ENCODE measurements around the gene TAS2R39.
"Not testable (repeated sequence)": the region's sequence is repeated elsewhere in the genome, so short reads cannot be mapped to it uniquely, and the experiment has no call there.

TAS2R39 gene

DNA sequence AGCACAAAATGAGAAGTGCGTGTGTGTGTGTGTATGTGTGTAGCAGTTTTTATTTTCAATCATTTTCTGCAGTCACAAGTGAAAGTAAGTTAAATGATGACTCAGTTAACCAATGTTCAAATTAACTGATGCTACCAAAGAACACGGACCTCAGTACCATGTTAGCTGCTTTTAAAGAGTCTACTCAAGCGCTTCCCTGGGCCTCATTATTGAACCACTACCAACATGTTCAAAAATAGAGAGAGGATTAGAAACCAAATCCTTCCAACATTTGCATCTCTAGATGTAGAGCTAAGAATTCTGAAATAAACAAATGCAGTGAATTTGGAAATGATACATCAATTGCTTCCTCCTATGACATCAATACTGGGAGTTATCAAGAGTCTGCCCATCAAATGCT, at the start of gene TAS2R39:
Gene TAS2R39 (plus strand): TSS at position 396 of the 400 bp plus-strand sequence. CDS start 0 bp downstream, at position 396.
- DNase-seq, result no peak

GRCh38 chr7:143147070-143147469, 36.1 kb upstream of the TAS2R39 start:
- no peak for DNase-seq

DNA sequence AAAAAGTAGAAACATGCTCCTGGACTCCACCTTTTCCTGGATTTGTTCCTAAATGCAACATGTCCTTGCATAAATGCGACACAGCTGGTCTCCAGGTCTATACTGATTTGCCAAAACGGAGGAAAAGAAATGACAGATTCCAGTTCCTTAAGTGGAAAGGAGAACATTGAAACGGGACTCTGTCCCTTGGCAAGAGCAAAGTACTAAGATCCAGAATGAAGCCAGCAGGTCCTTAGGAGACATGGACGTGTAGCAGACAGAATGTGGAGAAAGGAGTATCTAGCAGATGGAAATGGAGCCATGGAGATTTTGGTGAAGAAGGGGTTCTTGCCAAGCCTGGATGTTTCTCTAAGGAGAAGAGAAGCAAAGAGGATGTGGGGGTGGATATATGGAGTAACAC, 35.2 kb upstream of the TAS2R39 start:
- no peak for DNase-seq

- no peak for DNase-seq
Measured at GRCh38 chr7:143148651-143149050, 34.6 kb upstream of the TAS2R39 start.

DNA sequence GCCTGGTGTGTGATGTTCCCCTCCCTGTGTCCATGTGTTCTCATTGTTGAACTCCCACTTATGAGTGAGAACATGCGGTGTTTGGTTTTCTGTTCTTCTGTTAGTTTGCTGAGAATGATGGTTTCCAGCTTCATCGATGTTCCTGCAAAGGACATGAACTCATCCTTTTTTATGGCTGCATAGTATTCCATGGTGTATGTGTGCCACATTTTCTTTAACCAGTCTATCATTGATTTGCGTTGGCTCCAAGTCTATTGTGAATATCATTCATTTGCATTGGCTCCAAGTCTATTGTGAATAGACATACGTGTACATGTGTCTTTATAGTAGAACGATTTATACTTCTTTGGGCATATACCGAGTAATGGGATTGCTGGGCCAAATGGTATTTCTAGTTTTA, 32.5 kb upstream of the TAS2R39 start:
- DNase-seq, result not testable (repeated sequence)

DNA sequence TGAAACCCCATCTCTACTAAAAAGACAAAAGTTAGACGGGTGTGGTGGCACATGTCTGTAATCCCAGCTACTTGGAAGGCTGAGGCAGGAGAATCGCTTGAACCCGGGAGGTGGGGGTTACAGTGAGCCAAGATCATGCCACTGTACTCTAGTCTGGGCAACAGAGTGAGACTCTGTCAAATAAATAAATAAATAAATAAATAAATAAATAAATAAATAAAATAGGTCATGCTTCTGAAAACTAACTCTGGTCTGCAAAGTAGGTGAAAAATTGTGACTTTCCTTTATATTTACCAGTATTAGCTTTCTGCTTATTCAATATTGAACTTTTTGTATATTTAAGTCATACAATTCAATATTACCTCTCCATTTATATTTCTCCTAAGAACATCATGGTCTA, 24.6 kb upstream of the TAS2R39 start:
- DNase-seq, result not testable (repeated sequence)

DNA sequence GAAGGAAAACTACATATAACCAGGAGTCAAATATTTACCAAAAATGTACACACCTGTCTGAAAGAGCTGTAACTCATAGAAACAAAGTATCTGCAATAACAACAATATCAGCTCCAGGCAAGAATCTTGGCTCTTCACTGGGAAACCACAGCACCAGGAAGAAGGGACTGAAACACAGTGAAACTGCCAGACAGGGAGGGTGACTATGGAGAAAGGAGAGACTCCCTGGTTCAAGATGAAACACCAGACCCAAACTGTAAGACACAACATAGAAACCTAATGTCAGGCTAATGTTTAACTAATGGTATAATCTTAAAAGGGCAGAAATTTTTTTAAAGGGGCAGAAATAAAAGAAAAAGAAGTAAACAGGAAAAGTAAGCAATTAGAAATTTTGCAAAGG, 11.5 kb upstream of the TAS2R39 start:
- no peak for DNase-seq

DNA sequence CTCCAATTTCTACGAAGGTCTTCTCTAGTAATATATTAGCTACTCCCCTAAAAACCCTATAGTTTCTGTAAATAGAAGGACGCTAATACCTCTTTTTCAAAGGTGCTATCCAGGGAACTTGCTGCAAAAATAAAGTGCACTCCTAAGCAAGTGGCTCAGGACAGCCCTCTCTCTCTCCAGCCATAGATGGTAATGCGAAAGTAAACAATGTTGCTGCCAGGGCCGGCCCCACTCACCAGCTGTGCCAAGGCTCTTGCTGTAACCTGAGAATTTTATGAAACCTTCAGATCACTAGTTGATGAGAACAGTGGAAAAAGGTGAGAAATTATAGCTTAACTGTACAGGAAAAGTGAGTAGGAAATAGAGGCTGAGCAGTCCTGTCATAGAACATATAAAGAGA, 10.9 kb upstream of the TAS2R39 start:
- no peak for DNase-seq

DNA sequence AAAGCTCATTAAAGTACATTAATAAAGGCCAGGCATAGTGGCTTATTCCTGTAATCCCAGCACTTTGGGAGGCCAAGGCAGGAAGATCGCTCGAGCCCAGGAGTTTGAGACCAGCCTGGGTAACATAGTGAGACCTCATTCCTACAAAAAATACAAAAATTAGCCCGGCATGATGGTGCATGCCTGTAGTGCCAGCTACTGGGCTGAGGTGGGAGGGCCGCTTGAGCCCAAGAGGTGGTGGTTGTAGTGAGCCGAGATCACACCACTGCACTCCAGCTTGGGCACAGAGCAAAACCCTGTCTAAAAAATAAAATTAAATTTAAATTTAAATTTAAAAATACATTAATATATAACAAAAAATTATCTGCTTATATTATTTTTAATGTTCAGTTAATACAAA, 7.1 kb upstream of the TAS2R39 start:
- no peak for DNase-seq

DNA sequence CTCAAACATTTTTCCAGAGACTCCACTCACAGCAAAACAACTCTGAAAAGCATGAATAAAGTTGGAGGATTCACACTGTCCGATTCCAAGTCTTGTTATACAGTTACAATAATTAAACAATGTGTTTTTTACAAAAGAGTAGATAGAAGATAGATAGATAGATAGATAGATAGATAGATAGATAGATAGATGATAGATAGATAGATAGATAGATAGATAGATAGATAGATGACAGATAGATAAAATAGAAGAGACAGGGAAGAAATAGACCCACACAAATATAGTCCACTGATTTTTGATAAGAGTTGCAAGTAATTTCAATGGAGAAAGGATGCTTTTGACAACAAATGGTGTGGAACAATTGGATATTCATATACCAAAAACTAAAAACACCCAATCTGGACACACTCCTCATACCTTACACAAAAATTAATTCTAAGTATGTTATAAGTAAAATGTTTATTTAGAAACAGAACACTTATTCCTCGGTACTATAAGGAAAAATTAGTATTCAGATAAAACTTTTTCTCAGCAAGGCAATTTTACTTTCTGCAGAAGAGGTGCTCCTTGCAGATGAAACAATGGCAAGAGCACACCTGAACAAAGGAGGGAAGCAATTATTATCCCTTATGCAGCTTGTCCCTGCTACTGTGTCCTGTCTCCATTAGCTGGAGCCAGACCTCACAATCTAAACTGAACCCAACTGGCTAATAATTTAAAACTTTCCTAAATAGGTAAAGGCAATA, 5.7 kb upstream of the TAS2R39 start:
- no peak for DNase-seq

GRCh38 chr7:143180771-143181170, 2.4 kb upstream of the TAS2R39 start:
- not testable (repeated sequence) for DNase-seq

DNA sequence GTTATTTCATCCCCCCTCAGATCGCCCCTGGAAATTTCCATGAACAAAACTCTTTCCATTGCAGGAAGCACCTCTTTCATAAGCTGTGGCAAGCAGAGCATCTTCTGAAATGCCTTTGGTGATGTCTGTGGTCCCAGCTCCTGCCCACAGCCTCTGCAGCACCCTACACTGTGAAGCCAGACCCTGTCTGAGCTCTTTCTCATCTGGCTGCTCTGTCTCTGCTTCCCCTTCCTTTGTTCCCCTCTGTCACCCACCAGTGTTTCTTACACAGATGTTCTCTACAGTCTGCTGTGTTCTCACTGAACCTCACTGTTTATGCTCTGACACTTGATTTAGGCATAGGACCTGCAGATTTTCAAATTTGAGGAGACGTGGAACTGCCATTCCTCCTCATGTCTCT, 1.9 kb upstream of the TAS2R39 start:
- no peak for DNase-seq

DNA sequence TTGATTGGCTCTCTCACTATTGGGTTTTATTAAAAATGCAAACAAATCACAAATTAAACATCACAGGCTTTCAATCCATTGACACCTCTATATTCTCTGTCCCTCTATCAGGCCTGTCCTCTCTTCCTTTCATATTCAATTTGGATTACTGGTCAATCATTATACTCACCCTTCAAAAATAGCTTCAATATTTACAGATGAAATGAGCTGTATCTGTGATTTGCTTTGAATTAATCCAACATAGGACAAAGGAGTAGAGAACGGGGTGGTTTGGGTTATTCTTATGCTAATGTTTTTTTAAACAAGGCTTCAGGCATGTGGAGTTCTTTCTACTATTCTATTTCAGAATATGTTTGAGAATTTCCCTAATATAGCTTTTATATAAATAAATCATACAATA, 2.3 kb downstream of the TAS2R39 start:
- no peak for DNase-seq

GRCh38 chr7:143188994-143189393, 5.8 kb downstream of the TAS2R39 start:
- DNase-seq, result no peak

DNA sequence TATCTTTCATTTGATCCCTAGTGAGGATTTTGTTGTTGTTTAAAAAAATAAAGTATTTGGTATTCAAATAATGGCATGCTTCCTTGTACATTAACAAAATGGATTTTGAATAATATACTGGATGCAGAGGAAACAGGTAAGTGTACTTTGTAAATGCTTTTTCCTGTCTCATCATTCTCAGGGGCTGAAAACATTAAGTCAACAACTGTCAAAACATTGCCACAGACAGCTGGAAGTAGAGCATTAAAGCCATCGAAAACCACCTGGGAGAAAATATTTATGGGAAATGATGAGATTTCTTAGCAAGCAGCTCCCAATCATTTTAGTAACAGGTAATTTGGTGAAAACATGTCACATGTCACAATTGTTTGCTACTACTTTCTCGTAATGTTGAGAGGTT, 10.7 kb downstream of the TAS2R39 start:
- no peak for DNase-seq

DNA sequence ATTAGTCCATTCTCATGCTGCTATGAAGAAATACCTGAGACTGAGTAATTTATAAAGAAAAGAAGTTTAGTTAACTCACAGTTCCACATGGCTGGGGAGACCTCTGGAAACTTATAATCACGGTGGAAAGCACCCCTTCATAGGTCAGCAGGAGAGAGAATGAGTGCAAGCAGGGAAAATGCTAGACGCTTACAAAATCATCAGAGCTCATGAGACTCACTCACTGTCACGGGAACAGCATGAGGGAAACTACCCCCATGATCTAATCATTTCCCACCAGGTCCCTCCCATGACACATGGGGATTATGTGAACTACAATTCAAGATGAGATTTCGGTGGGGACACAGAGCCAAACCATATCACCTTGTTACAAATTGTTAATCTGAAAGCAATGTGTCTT, 15.8 kb downstream of the TAS2R39 start:
- DNase-seq, result no peak

DNA sequence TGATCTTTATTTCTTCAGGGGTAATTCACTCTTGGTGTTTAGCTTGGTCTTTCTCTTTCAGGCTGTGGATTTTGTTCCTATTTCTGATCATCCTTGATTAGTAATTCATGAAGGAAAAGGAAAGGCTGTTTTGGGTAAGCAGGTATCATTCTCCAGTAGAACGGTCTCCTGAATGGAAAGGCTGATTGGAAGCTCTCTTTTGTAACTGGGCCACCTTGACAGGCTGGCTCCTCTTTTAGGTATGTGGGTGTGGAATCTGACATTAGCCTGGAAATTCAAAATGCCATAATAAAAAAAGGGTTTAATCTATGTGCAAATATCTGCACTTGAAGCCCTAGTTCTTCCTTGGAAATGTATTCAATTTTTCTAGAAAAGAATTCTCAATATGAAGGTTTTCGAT, 18.9 kb downstream of the TAS2R39 start:
- DNase-seq, result no peak

DNA sequence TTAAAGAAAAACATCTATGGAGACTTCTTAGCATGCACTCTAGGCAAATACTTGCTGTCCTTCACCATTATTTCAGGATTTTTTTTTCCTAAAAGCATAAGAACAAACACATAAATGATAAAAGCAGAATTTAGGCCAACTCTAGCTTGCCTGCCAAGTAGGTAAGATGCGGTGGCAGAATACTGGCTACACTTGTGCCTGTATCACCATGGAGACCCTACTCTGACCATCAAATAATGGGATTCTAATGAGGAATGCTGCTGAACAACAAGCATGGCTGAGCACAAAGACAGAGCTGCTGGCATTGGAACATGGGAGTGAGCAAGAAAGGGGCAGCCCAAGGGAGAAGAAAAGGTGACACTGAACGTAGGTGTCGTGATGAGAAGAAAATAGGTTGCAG, 20.2 kb downstream of the TAS2R39 start:
- no peak for DNase-seq

GRCh38 chr7:143205560-143206293, 22.5 kb downstream of the TAS2R39 start:
- DNase-seq, result no peak

GRCh38 chr7:143210541-143210940, 27.3 kb downstream of the TAS2R39 start:
- DNase-seq, result no peak

- DNase-seq, result not testable (repeated sequence)
Measured at GRCh38 chr7:143213478-143213877, 30.3 kb downstream of the TAS2R39 start.

DNA sequence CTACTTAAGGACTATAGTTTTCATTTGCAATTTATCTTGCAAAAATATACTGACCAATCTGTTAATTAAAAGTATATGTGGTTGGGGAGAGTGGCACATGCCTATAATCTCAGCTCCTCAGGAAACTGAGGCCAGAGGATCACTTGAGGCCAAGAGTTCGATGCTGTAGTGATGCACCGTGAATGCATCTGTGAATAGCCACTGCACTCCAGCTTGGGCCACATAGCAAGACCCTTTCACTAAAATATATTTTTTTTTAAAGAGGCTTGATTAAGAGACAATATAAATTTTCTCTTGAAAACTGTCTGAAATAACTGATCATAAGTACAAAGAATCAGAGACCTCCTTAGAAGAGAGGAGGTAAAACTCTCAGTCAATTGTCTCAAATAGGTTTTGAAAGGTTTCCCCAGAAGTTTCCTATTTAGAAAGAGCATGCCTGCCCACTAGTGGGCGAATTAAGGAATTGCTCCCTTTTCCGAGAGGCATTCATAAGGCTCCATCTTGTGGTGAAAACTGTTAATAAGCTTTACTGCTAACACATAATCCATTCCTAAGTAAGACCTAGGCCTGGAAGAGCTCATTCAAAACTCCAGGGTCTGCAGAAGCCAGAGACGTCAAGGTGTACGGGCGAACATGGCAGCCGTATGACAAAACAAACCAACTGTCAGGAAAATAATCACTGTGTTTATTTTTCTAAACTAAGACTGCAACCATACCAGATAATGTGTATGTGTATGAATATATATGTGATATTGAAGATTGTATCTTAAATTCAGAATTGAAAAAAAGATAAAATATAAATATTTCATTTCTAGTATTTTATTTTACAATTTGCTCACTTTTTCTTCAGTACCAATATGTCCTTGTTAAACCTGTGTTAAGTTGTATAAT, 31.8 kb downstream of the TAS2R39 start:
- peak; percentile 52 for DNase-seq

DNA sequence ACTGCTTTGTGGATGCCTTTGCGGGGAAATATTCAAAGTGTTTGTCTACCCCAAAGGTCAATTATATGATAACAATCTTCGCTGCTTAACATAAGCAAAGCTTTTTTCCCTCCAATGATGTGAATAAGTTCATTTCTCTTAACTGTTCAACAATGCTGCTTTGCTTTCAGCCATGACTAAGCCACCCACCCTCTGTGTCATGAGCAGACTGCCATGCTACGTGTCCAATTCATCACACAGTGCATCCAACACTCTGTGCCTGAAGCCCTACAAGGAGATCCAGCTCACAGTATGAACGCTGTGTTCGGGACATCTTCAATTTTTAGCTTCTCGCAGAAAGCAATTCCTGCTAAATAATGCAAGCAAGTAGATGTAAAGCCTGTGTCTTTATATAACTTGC, 32.9 kb downstream of the TAS2R39 start:
- DNase-seq, result no peak

DNA sequence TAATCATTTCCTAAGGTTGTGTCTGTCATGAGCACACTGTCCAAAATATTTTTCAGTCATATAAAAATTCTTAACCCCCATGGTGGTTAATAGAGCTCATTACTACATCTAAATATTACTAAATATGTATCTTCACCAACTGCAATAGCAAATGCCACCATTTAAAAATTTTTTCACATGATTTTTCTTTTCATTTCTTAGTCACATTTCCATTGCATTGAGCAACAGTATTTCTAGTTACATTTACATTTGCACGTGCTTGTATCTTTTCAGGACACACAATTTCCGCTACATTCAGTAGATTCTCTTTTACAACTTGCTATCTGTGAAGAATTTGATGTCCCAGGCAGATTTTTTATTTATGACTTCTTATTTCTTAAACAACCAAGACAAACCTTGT, 33.5 kb downstream of the TAS2R39 start:
- no peak for DNase-seq
